GM18951 (cell line): ENCODE measurements around the gene SH2D1A.
"Not testable (repeated sequence)": the region's sequence is repeated elsewhere in the genome, so short reads cannot be mapped to it uniquely, and the experiment has no call there.

Experiments
- POLR2A ChIP-seq: IDR thresholded peaks from 4 replicates; pipeline ENCODE4 v1.6.1; 2011; ENCODE audit warnings: mild to moderate bottlenecking; ENCODE audit not compliant: insufficient read length, insufficient read depth; ENCODE audit errors: extremely low read depth
- in situ Hi-C: fragments of 300-500 bp; cut with MboI; formaldehyde crosslinking; loops from one replicate; pipeline ENCODE4 v1.12.0; 2022; ENCODE audit warnings: low sequenced_read_pairs, mixed read lengths, inconsistent platforms; ENCODE audit not compliant: unreplicated experiment

The SH2D1A gene

DNA sequence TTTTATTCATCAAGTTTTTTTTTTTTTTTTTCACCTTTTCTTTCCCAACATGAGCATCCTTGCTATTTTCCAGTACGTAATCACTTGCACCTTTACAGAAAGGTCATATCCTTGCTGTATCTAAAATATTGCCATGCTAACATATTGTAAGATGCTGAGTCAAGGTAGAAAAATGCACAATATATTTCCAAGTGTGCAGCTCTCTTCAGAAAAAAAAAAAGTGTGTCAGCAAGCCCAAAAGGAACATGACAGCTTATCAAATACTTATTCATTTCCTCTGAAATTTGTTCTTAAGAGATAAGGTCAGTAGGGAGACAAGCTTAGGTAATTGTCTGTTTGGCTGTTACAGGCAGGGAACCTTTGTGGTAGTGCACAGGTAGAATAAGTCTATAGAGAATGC is 27.0 kb downstream of the SH2D1A start:
- in situ Hi-C loops: no loop called here
- TF ChIP-seq POLR2A: no peak

DNA sequence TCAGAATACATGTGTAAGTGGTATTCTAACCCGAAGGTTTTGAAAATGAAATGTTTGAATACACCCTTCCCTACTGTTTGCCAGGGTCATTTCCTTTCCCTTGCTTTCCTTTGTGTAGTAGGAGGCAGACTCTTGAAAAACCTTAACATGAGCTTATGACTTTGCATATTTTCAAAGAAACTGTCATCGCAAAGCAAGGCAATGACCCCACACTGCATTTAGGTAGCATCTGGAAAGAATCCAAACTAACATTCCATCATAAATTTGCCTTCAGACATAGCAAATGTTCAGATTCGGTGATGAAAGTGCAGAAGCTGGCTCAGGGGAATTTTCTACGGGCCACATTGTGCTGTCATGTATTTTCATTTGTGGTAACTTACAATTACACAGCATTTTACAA is 32.3 kb downstream of the SH2D1A start:
- in situ Hi-C loops: no loop called here
- no peak for TF ChIP-seq POLR2A

DNA sequence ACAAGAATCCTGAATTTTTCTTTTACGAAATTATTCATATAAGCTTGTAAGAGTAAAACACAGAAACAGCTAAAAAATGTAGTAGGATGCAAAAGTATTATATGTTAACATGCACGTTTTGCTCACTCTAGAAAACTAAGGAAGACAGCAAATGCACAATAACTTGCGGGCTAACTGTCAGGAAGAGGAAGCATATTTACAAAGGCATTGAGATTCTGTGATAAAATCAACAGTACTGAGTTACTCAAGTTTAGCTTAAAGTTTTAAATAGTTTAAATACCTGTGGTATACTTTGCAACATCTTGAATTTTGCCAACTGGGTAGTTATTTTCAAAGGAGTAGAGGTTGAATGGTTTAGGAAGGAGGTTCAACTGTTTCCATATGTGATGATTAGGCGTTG is 37.0 kb downstream of the SH2D1A start:
- TF ChIP-seq POLR2A: no peak
- in situ Hi-C loops: no loop called here

DNA sequence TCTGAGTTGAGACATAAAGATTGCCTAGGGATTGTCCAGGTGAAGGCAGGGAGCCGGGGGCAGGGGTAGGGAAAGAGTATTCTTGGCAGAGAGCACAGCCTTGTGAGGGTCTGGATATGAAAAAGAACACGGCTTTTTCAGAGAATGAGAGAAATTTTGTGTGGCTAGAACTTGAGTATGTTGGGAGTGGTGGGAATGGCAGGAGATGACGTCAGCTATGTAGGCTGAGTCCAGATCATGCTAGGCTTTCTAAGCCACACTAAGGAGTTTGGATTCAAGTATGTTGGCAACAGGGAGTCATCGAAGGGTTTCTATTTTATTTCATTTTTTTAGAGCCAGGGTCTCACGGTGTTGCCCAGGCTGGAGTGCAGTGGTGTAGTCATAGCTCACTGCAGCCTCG is 40.0 kb downstream of the SH2D1A start:
- TF ChIP-seq POLR2A: no peak
- in situ Hi-C loops: no loop called here

DNA sequence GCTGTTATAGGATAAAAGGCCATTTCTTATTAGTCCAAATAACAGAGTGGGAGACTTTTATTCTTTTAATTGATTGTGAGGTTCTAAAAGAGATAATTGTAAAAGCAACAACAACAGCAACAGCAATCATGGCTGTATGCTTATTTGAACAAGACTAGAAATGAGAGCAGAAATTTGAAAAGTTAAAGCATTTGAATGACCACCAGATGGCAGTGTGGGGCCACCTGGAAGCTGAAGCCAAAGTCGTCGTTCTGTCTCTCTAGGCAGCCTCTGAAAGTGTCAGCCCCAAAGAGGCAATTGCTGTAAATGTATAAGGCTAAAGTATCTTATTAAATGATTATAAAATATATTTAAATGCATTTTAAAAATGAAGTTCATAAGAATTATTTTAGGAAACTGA is 42.2 kb downstream of the SH2D1A start:
- no peak for TF ChIP-seq POLR2A
- in situ Hi-C loops: no loop called here

DNA sequence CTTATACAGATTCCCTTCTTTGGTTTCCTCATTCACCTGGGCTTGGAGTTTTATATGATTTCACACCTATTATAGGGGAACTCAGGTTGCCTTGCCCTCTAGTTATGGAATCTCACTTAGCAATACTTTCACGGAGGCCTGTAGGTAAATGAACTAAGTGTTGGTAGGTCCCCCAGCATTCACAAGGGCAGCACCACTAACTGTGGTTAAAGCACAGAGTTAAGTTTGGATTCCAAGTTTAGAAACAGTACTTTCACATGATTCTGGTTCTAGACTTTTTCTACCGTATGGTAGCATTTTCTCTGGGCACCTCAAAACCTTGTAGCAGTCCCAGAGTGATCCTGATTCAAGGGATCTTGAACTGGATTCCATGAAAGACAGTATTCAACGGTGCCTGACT is 46.4 kb downstream of the SH2D1A start:
- in situ Hi-C loops: no loop called here
- no peak for TF ChIP-seq POLR2A

DNA sequence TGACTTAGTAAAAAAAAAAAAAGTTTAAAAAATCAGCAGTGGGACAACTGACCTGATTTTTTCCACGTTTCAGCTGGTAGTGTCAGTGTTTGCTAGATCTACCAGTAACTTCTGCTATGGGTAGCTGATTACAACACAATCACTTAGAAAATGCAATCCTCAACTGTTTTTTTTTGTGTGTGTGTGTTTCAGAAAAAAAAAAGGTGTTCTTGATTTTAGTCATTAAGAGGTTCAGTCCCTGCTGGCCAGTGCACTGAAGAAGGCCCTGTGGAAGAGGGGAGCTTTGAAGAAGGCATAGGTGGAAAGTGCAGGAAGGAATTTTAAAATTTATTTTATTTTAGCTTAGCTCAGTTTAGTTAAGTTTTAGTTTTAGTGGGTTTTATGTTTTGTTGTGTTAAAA is 46.9 kb downstream of the SH2D1A start:
- in situ Hi-C loops: no loop called here
- no peak for TF ChIP-seq POLR2A

DNA sequence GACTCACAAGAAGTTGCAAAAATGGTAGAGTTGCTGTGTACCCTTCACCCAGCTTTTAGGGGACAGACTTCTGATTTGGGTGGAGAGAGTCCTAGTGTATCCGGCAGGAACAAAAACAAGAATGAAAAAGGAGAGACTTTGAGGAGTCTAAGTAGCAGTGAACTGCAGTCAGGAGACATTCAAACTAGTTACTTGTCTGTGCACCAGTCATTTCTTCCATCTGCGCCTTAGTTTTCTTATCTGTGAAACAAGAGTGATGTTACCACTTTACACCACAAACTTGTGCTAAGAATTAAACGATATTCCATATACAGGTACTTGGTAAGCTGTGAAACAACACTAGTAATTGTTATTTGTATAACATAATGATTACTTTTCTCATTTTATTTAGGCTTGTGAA is 47.3 kb downstream of the SH2D1A start:
- in situ Hi-C loops: no loop called here
- TF ChIP-seq POLR2A: no peak

DNA sequence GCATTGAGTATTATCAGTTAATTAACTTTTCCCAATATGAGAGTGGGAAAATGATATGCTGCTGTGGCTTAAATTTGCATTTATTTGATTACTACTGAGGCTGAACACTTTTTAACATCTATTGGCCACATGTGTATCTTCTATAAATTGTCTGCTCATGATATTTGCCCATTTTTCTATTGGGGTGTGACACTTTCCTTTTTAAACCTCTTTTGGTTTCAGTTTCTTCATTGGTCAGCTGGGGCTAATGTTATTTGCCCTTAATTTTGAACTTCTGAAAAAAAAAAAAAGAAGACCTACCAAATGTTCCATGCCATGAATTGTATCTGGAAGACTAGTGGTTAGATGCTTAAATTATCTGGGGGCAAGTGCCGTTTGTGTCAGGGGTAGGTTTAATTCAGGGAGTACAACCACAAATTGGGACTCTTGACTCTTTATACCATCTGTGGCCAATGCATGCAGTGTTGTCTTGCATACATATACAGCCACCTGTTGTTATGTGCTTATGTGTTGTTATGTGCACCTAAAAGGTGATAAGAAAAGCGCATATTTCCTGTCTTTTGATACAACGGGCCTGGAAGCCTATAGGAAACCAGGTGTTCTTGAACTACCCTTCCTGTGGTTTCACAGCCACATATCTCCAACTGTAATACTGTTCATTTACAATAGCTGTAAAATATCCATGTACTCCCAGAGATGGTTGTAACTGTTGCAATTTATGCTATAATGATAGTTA is 49.0 kb downstream of the SH2D1A start:
- no peak for TF ChIP-seq POLR2A
- in situ Hi-C loops: no loop called here

DNA sequence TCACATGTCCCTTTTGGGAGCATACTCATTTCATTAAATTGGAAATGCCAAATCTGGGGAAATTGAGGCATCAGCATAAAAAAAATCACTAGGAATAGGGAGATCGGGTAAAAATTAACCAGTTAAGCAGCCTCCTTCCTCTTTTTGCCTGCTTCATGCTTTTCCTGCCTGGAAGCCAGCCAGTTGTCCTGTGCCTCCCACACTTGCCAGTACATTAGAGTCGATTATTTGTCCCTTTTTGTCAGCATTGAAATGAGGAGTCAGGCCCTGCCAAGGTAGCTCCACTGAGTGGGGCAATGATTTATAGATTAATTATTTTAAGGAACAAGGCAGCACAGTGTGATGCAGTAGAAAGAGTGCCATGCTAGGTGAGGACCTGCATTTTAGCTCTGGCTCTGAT is 55.3 kb downstream of the SH2D1A start:
- no peak for TF ChIP-seq POLR2A
- in situ Hi-C loops: no loop called here

DNA sequence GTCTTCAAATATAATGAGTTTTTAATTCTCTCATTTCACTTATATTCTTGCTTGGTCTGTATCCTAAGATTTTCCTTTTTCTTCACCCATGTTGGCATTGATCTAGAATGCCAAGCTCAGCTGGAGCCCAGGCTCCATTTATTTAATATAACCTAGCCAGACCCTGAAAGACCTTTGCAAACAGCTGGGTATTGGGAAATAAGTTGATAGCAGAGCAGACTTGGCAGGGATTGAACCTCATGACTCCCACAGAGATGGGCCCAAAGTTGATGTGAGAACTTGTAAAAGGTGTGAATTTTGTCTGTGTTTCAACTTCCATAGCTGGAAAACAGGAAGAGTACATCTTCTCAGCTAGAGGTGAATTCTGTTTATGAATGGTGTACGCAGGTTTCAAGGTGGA is 59.5 kb downstream of the SH2D1A start:
- TF ChIP-seq POLR2A: no peak
- in situ Hi-C loops: no loop called here

DNA sequence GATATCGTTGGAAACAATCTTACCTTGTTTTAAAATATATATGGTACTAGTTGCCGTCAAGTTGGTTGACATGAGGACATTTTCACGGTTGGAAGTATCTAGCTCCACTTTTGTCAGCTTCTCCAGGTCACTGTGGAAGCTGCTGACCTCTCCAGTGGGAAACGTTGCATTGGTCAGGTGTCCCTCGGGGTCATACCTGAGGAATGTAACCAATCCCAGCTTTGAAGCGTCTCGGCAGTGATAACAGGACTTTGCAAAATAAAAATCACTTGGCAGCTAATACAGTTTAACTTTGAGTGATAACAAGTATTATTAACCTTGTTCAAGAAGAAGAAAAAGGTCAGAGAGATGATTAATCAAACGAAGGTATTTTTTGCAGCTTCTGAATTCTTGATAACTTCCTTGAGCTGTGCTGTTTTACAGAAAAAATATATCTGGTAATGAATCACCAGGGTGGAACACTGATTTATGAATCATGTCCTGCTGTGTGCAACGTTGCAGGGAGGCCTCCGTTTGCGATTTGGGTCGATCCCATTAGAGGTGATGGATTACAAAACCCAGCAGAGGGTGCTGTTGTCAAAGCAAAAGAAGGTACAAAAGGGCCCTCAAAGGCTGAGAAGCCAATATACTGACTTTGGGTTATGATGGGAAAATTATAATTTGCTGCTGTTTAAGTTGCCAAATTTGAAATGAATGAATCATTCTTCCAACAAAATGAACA is 60.1 kb downstream of the SH2D1A start:
- TF ChIP-seq POLR2A: no peak
- in situ Hi-C loops: no loop called here

DNA sequence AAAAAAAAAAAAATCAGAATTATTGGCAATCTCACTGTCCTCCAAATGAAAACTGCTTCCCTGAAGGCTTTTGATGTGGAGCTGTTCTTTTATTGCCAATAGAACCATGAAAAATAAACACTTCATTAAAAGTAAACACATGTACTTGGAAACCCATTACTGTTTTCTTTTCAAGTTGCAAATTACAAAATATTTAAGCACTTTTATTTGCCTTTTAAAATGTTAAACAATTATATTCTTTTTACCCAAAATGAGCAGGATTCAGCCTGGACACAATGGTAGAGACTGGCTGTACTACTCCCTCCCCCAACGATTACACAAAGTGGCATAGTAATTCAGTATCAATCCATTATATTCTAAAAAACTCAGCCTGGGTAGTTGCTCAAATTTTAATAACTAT is 60.9 kb downstream of the SH2D1A start:
- in situ Hi-C loops: no loop called here
- TF ChIP-seq POLR2A: no peak

DNA sequence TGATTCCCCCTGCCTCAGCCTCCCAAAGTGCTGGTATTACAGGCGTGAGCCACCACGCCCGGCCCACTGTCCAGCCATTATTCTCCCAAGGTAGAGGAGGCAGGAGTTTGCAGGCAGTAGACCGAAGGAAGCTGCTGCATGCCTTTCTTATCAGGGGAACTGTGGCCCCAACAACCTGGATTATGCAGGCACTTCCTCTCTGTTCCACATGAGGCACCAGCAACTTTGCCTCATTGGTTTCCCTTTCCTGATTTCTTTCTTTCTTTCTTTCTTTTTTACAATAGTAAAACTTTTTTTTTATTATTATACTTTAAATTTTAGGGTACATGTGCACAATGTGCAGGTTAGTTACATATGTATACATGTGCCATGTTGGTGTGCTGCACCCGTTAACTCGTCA is 62.0 kb downstream of the SH2D1A start:
- in situ Hi-C loops: not testable (repeated sequence)

DNA sequence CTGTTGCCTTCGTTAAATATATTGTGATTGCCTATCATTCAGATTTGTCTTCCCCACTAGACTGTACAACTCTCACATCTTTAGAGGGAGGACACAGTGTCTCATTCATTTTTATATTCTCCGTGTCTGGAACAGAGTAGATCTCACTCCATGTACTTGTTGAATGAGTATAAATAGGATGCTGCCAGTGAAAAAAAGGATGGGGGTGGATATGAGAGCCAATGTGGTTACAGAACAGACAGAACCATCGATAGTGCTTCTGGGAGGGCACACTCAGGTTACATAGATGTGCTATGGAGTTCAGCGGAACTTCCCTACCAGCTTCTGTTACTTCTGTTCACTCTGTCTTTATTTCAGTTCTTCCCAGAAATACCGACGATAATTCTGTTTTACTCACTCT is 66.9 kb downstream of the SH2D1A start:
- in situ Hi-C loops: no loop called here
- no peak for TF ChIP-seq POLR2A

DNA sequence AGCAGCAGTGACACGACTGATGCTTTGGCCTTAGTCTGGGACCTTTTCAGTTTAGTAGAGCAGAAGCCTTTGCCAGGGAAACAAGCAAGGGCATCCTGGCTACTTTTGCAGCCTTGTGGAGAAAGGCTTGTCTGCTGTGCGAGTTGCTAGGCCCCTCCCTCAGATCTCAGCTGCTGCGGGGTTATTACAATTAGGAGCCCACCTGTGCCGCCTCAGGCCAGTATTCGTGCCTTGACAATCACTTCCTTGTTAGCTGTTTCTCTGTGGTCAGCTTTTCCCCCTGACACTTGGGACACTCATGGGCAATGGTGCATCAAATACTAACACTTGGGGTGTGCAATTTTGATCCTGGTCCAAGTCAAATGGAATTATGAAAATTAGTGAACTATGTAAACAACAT is 67.9 kb downstream of the SH2D1A start:
- in situ Hi-C loops: no loop called here
- no peak for TF ChIP-seq POLR2A
